HL-60 (cell line): Measurements from ENCODE around the gene KLHL22.

ENCODE experiments used
- CTCF ChIP-seq: IDR thresholded peaks from one replicate; pipeline ENCODE4 v1.5.1; 2011; ENCODE audit warnings: low read length, control low read depth, inconsistent platforms; ENCODE audit not compliant: insufficient read depth
- POLR2AphosphoS5 ChIP-seq: IDR thresholded peaks from 2 replicates; pipeline ENCODE4 v1.6.1; 2012; ENCODE audit warnings: low read depth
- REST ChIP-seq: IDR thresholded peaks from 2 replicates; pipeline ENCODE4 v1.6.1; 2012; ENCODE audit warnings: low read depth; ENCODE audit not compliant: insufficient replicate concordance

GRCh38 chr22:20453222-20453621 lies 42.4 kb downstream of the KLHL22 start:
- TF ChIP-seq CTCF: no peak
- no peak for TF ChIP-seq POLR2AphosphoS5
- no peak for TF ChIP-seq REST
